Neural progenitor cell (in vitro differentiated cells): Measurements from ENCODE around the gene MAST1. TPM values are rescaled to one million over a fixed set of nuclear protein-coding genes. Genes with fewer than 3 reads are reported as not detected.

Source experiments
- DNase-seq: peaks from one replicate; pipeline ENCODE4 v3.0.0-alpha.2; 2016; ENCODE audit warnings: low spot score
- H2AFZ ChIP-seq: fragments of 200-600 bp; sonication (generic); replicated peaks from 2 replicates; pipeline ENCODE4 v1.6.1; 2016; ENCODE audit warnings: antibody characterized with exemption
- H3F3A ChIP-seq: fragments of 200-600 bp; sonication (generic); 2 replicates; pipeline ENCODE4 v1.6.1; 2016; ENCODE audit warnings: antibody characterized with exemption, low read depth
- H3K27ac ChIP-seq: fragments of 200-600 bp; sonication (generic); 2 replicates; pipeline ENCODE4 v1.5.1; 2016; ENCODE audit warnings: mild to moderate bottlenecking
- H3K27me3 ChIP-seq: fragments of 200-600 bp; sonication (generic); 2 replicates; pipeline ENCODE4 v1.6.1; 2016; ENCODE audit warnings: mild to moderate bottlenecking, moderate library complexity
- H3K36me3 ChIP-seq: fragments of 200-600 bp; sonication (generic); 2 replicates; pipeline ENCODE4 v1.5.1; 2016
- H3K4me1 ChIP-seq: fragments of 200-600 bp; sonication (generic); 2 replicates; pipeline ENCODE4 v1.6.1; 2016; ENCODE audit warnings: mixed run types
- H3K4me2 ChIP-seq: fragments of 200-600 bp; sonication (generic); 2 replicates; pipeline ENCODE4 v1.6.1; 2016
- H3K4me3 ChIP-seq: fragments of 200-600 bp; sonication (generic); 2 replicates; pipeline ENCODE4 v1.5.1; 2016
- H3K79me2 ChIP-seq: fragments of 200-600 bp; sonication (generic); 2 replicates; pipeline ENCODE4 v1.6.1; 2016; ENCODE audit warnings: low read depth
- H3K9ac ChIP-seq: fragments of 200-600 bp; sonication (generic); 2 replicates; pipeline ENCODE4 v1.6.1; 2016
- H3K9me3 ChIP-seq: fragments of 200-600 bp; sonication (generic); 2 replicates; pipeline ENCODE4 v1.5.1; 2016; ENCODE audit warnings: low read depth
- H4K20me1 ChIP-seq: fragments of 200-600 bp; sonication (generic); 2 replicates; pipeline ENCODE4 v1.6.1; 2016; ENCODE audit warnings: low read depth
- H3K27ac Mint-ChIP-seq: 3 replicates; pipeline ENCODE4 v1.8.0; 2021; ENCODE audit warnings: mixed read lengths
- H3K27me3 Mint-ChIP-seq: 2 replicates; pipeline ENCODE4 v1.8.0; 2022; ENCODE audit warnings: low read depth, mild to moderate bottlenecking, inconsistent platforms, moderate library complexity, mixed read lengths; ENCODE audit not compliant: insufficient read depth
- H3K36me3 Mint-ChIP-seq: 3 replicates; pipeline ENCODE4 v1.8.0; 2021; ENCODE audit warnings: mixed read lengths
- H3K4me1 Mint-ChIP-seq: 3 replicates; pipeline ENCODE4 v1.8.0; 2021; ENCODE audit warnings: mixed read lengths
- H3K4me3 Mint-ChIP-seq: 3 replicates; pipeline ENCODE4 v1.8.0; 2021; ENCODE audit warnings: mild to moderate bottlenecking, moderate library complexity, mixed read lengths
- H3K9me3 Mint-ChIP-seq: 3 replicates; pipeline ENCODE4 v1.8.0; 2020; ENCODE audit warnings: mixed read lengths
- CTCF ChIP-seq: fragments of 200-600 bp; sonication (generic); IDR thresholded peaks from 2 replicates; pipeline ENCODE4 v1.5.1; 2017; ENCODE audit warnings: antibody characterized with exemption, mild to moderate bottlenecking
- EZH2 ChIP-seq: fragments of 200-600 bp; sonication (generic); IDR thresholded peaks from 2 replicates; pipeline ENCODE4 v1.6.1; 2017; ENCODE audit warnings: antibody characterized with exemption, mild to moderate bottlenecking, moderate library complexity
- EZH2phosphoT487 ChIP-seq: fragments of 200-600 bp; sonication (generic); IDR thresholded peaks from 2 replicates; pipeline ENCODE4 v1.6.1; 2017; ENCODE audit warnings: antibody characterized with exemption
- total RNA-seq: library from RNA; depleted of rRNA; stranded (reverse); fragments of >200 nt; gene quantifications from 2 replicates; pipeline ENCODE4 v1.2.3, GENCODE V29; 2015; ENCODE audit warnings: low replicate concordance

The MAST1 gene
- total RNA-seq, 1 donor from 2014 or later: 8.3 TPM

DNA sequence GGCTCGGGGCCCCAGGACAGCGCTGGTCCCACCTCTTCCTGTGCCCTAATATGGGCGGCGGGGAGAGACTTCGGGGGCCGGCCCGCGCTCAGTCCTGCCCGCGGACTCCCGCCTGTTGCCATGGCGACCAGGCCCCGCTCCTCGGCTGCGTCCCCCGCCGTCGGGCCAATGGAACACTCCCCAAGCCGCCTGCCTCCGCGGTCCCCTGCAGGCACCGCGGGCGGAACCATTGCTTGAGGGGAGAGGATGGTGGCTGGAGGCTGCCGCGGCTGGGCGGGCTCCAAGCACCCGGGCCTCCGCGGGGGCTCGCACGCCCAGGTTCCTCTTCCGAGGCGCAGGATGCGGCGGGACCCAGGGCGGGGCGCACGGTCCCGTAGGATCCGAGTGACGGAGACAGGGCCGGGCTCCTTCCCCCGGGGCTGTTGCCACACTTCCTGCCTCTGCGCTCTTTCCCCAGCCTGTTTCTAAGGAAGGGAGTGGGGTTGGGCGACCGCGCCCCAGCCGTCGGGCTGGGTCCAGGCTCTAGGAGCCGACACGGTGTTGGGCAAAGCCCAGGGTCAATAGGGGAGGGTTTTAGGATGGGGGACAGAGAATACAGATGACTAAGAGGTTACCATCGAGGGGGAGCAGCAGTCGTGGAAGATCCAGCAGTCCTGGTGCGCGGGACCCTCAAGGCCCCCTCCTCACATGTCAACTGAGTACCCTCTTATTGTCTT, 48.3 kb upstream of the MAST1 start:
- Mint-ChIP-seq H3K36me3 (no peaks in the 10 kb centered on the region), H3K27ac (peak overlapping the region; percentile 74), H3K4me1 (peaks cover 32% of the 10 kb centered on the region), H3K9me3 (no peaks in the 10 kb centered on the region), H3K27me3 (peaks cover 8% of the 10 kb centered on the region), H3K4me3 (peak overlapping the region; percentile 88)
- Histone ChIP-seq H3K27me3 (peaks cover 39% of the 10 kb centered on the region), H3K79me2 (no peaks in the 10 kb centered on the region), H3K9ac (no peak overlapping the region), H3K9me3 (no peaks in the 10 kb centered on the region), H3F3A (peaks cover 62% of the 10 kb centered on the region), H3K27ac (no peak overlapping the region), H4K20me1 (no peaks in the 10 kb centered on the region), H3K4me3 (peak overlapping the region; percentile 61), H3K4me2 (peak overlapping the region; percentile 84), H2AFZ (peak overlapping the region; percentile 23), H3K36me3 (no peaks in the 10 kb centered on the region), H3K4me1 (peaks cover 30% of the 10 kb centered on the region)
- peak; percentile 99 for DNase-seq
- TF ChIP-seq EZH2phosphoT487 (no peak), CTCF (no peak), EZH2 (no peak)

- Histone ChIP-seq H2AFZ (no peak overlapping the region), H3K27ac (no peak overlapping the region), H3K9me3 (no peaks in the 10 kb centered on the region), H3K36me3 (no peaks in the 10 kb centered on the region), H3F3A (peaks cover 60% of the 10 kb centered on the region), H3K4me2 (peak overlapping the region; percentile 84), H3K9ac (no peak overlapping the region), H3K79me2 (no peaks in the 10 kb centered on the region), H3K27me3 (peaks cover 39% of the 10 kb centered on the region), H3K4me3 (peak overlapping the region; percentile 61), H3K4me1 (peaks cover 31% of the 10 kb centered on the region), H4K20me1 (peaks cover under 1% of the 10 kb centered on the region)
- H3K9me3 Mint-ChIP-seq: no peaks in the 10 kb centered on the region
- H3K36me3 Mint-ChIP-seq: no peaks in the 10 kb centered on the region
- peak overlapping the region; percentile 88 for H3K4me3 Mint-ChIP-seq
- peaks cover 34% of the 10 kb centered on the region for H3K4me1 Mint-ChIP-seq
- peaks cover 8% of the 10 kb centered on the region for H3K27me3 Mint-ChIP-seq
- DNase-seq: peak; percentile 31
- TF ChIP-seq CTCF (no peak), EZH2phosphoT487 (no peak), EZH2 (no peak)
- H3K27ac Mint-ChIP-seq: peak overlapping the region; percentile 74
Observed at GRCh38 chr19:12790628-12791344, 47.5 kb upstream of the MAST1 start.

DNA sequence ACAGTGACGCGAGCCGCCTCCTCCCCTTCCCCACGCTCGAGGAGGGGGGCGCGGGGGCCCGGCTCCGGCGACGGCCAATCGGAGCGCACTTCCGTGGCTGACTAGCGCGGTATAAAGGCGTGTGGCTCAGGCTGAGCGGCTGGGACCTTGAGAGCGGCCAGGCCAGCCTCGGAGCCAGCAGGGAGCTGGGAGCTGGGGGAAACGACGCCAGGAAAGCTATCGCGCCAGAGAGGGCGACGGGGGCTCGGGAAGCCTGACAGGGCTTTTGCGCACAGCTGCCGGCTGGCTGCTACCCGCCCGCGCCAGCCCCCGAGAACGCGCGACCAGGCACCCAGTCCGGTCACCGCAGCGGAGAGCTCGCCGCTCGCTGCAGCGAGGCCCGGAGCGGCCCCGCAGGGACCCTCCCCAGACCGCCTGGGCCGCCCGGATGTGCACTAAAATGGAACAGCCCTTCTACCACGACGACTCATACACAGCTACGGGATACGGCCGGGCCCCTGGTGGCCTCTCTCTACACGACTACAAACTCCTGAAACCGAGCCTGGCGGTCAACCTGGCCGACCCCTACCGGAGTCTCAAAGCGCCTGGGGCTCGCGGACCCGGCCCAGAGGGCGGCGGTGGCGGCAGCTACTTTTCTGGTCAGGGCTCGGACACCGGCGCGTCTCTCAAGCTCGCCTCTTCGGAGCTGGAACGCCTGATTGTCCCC, 46.8 kb upstream of the MAST1 start, which contains the start of gene JUNB:
TSS of gene JUNB (plus strand) at position 142 of the 706 bp plus-strand sequence. CDS start at position 428, 286 bp downstream.
- H3K9me3 ChIP-seq: no peaks in the 10 kb centered on the region
- H2AFZ ChIP-seq: no peak within 1 kb of the TSS
- H3F3A ChIP-seq: peaks cover 66% of the 10 kb centered on the region
- no peak within 1 kb of the TSS for H3K9ac ChIP-seq
- peaks cover 6% of the 10 kb centered on the region for H4K20me1 ChIP-seq
- peaks cover 37% of the 10 kb centered on the region for H3K4me1 ChIP-seq
- no peaks in the 10 kb centered on the region for H3K79me2 ChIP-seq
- peak within 1 kb of the TSS; percentile 84 for H3K4me2 ChIP-seq
- peaks cover 3% of the 10 kb centered on the region for H3K36me3 Mint-ChIP-seq
- H3K4me3 Mint-ChIP-seq: peak within 1 kb of the TSS; percentile 88
- no peaks in the 10 kb centered on the region for H3K36me3 ChIP-seq
- H3K27me3 ChIP-seq: peaks cover 39% of the 10 kb centered on the region
- peaks cover 41% of the 10 kb centered on the region for H3K4me1 Mint-ChIP-seq
- TF ChIP-seq EZH2phosphoT487 (no peak), CTCF (peak; percentile 12), EZH2 (no peak)
- H3K27ac Mint-ChIP-seq: peak within 1 kb of the TSS; percentile 74
- peak within 1 kb of the TSS; percentile 61 for H3K4me3 ChIP-seq
- peak; percentile 90 for DNase-seq
- H3K27ac ChIP-seq: no peak within 1 kb of the TSS
- H3K27me3 Mint-ChIP-seq: peaks cover 8% of the 10 kb centered on the region
- no peaks in the 10 kb centered on the region for H3K9me3 Mint-ChIP-seq
